Measurements from ENCODE around the gene ZCCHC7. TPM values are rescaled to one million over a fixed set of nuclear protein-coding genes. Genes with fewer than 3 reads are reported as not detected.
"Not testable (repeated sequence)": the region's sequence is repeated elsewhere in the genome, so short reads cannot be mapped to it uniquely, and the experiment has no call there.

Gene ZCCHC7
- total and polyA plus RNA-seq, 9 donors = 15.8 to 37.4 (median 28.4) TPM

DNA sequence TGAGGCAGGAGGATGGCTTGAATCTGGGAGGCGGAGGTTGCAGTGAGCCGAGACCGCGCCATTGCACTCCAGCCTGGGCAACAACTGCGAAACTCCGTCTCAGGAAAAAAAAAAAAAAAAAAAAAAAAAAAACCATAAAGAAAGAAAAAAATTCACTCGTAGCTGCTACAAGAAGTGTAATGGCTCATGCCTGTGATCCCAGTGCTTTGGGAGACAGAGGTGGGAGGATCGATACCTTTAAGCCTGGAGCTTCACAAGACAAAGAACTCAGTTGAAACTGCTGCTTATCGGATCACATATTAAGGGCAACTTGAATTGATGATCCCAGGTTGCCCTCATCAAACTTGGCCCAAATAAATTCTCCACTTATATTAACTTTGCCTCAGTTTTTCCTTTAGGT lies 1.0 kb upstream of the ZCCHC7 start:
- Histone ChIP-seq H3K9me3 (no peaks in the 10 kb centered on the region), H3K36me3 (no peaks in the 10 kb centered on the region), H3K4me1 (ENCODE audit: insufficient read depth) (no peaks in the 10 kb centered on the region), H3K4me3 (no peak overlapping the region), H3K27me3 (no peaks in the 10 kb centered on the region), H3K27ac (no peak overlapping the region)
- TF ChIP-seq POLR2A (IDR thresholded peaks at IDR 0.05) = no peak
- TF ChIP-seq CTCF (IDR thresholded peaks at IDR 0.05) = no peak
- no peak for TF ChIP-seq EP300 (IDR thresholded peaks at IDR 0.05)
- 93 to 98% (median 97%) methylated on average over 9 of the region's 9 CpGs for WGBS, 3 donors
- intact Hi-C loops (cut with DNase I) = no loop called here
- DNase-seq = no peak

DNA sequence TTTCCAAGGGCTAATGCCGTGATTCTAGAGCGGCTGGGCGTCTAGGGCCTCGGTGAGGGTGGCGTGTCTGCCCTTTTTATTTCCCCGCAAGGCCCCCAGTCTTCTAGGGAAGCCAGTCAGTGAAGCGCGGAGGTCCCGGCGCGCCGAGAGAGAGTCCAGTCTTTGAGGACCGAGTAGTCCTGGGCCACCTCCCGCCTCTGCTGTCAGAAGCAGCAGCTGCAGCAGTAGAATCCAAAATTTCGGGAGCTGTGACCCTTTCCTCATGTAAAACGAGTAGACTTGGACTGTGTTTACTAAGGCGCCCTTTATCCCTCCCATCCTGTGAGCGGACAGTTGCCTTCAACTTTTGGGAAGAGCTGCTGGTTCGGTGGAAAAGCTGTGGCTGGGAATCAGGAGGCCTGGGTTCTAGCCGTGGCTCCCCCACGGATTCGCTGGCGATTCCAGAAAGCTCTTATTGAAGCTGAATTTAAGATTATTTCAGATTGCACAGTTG lies 515 bp downstream of the ZCCHC7 start:
- peak overlapping the region; percentile 92 for H3K4me3 ChIP-seq
- intact Hi-C loops (cut with DNase I); DNase-seq: not testable (repeated sequence)

DNA sequence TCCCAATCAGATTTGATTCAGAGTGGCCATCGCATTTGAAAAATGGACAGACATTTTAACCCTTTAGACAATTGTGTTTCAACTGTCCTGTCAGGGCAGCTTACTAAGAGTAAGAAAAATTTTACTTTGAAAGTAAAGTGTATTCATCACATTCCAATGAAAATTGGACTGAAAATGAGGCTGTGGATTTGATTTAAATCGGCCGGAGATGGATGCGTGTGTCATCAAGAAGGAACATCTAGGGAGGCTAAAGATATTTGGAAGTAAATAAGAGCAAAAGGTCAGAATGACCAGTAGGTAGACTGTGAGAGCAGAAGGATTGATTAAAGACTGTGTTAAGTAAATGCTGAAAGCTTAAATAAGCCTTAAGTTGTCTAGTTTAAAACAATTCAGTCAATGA lies 1.5 kb downstream of the ZCCHC7 start:
- H3K4me3 ChIP-seq = no peak overlapping the region
- H3K9me3 ChIP-seq = no peaks in the 10 kb centered on the region
- no peak overlapping the region for H3K27ac ChIP-seq
- no peaks in the 10 kb centered on the region for H3K36me3 ChIP-seq
- TF ChIP-seq POLR2A (IDR thresholded peaks at IDR 0.05) = no peak
- TF ChIP-seq CTCF (IDR thresholded peaks at IDR 0.05) = no peak
- no peak for TF ChIP-seq EP300 (IDR thresholded peaks at IDR 0.05)
- DNase-seq = no peak
- no peaks in the 10 kb centered on the region for H3K27me3 ChIP-seq
- no peaks in the 10 kb centered on the region for H3K4me1 ChIP-seq (ENCODE audit: insufficient read depth)
- WGBS, 3 donors = 61 to 65% (median 62%) methylated on average over 4 of the region's 4 CpGs
- intact Hi-C loops (cut with DNase I) = no loop called here

More for the DNA sequence above, 515 bp downstream of the ZCCHC7 start:
- H3K27me3 ChIP-seq; H3K36me3 ChIP-seq; H3K4me1 ChIP-seq (ENCODE audit: insufficient read depth); H3K9me3 ChIP-seq: not testable (repeated sequence)
- peak overlapping the region; percentile 15 to 87 for H3K27ac ChIP-seq
- WGBS, 3 donors = 0 to 2% (median 0%) methylated on average over 20 to 23 of the region's 23 CpGs

DNA sequence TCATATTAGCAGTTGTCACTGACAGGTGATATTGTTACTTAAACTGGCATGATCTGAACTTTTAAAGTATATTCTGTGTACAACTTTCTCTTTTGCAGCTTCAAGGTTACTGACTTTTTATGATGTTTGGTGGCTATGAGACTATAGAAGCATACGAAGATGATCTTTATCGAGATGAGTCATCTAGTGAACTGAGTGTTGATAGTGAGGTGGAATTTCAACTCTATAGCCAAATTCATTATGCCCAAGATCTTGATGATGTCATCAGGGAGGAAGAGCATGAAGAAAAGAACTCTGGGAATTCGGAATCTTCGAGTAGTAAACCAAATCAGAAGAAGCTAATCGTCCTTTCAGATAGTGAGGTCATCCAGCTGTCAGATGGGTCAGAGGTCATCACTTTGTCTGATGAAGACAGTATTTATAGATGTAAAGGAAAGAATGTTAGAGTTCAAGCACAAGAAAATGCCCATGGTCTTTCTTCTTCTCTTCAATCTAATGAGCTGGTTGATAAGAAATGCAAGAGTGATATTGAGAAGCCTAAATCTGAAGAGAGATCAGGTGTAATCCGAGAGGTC lies 5.9 kb downstream of the ZCCHC7 start:
- no peak overlapping the region for H3K27ac ChIP-seq
- no peak for DNase-seq
- no peaks in the 10 kb centered on the region for H3K9me3 ChIP-seq
- H3K4me3 ChIP-seq = no peak overlapping the region
- no peaks in the 10 kb centered on the region for H3K27me3 ChIP-seq
- TF ChIP-seq CTCF (IDR thresholded peaks at IDR 0.05) = no peak
- no peak for TF ChIP-seq EP300 (IDR thresholded peaks at IDR 0.05)
- no peak for TF ChIP-seq POLR2A (IDR thresholded peaks at IDR 0.05)
- H3K36me3 ChIP-seq = no peaks in the 10 kb centered on the region
- intact Hi-C loops (cut with DNase I) = no loop called here
- H3K4me1 ChIP-seq (ENCODE audit: insufficient read depth) = no peaks in the 10 kb centered on the region
- WGBS, 3 donors = 83 to 87% (median 85%) methylated on average over 6 of the region's 6 CpGs

DNA sequence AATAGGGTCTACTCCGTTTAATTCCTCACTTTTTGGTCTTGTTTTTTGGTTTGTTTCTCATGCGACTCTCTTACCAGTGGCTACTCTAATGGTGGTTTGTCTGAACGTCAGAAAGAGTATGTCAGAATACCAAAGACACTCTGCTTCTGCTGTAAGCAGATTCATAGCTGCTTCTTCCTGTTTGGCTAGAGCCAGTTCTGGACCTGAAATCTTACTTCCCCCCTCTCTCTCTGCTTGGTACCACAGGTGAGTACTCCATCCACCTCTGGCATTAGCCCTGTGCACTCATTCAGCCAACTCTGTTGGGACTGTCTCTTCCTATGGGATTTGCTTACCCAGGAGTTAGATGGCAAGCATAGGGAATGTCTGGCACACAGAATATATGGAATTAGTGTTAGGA lies 6.6 kb downstream of the ZCCHC7 start:
- DNase-seq = no peak
- H3K4me3 ChIP-seq = no peak overlapping the region
- no peaks in the 10 kb centered on the region for H3K4me1 ChIP-seq (ENCODE audit: insufficient read depth)
- no peaks in the 10 kb centered on the region for H3K9me3 ChIP-seq
- no peaks in the 10 kb centered on the region for H3K36me3 ChIP-seq
- no peaks in the 10 kb centered on the region for H3K27me3 ChIP-seq
- H3K27ac ChIP-seq = no peak overlapping the region
- 92 to 95% (median 92%) methylated on average over 3 of the region's 3 CpGs for WGBS, 3 donors
- TF ChIP-seq POLR2A (IDR thresholded peaks at IDR 0.05) (no peak), CTCF (IDR thresholded peaks at IDR 0.05) (no peak), EP300 (IDR thresholded peaks at IDR 0.05) (no peak)
- intact Hi-C loops (cut with DNase I) = no loop called here
